ENCODE data around the gene ZFYVE28.

DNA sequence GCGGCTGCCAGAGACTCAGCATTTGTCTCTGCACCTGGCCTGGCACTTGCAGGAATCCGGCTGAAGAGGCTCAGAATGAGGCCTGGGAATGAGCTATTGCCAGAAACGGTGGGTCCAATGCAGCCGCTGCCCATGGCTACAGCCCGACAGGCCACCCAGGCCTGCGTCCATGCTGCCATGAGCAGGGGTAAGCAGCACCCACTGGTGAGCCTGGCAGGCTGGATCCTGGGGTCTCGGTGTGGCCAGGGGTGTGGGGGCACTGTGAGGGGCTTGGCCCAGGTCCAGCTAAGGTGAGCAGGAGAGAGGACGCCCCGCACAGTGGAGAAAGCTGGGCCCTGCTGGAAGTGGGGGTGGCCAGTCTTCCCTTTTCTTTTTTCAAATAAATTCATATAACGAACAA, 96.2 kb downstream of the ZFYVE28 start:
- TF ChIP-seq, protein P1, sequence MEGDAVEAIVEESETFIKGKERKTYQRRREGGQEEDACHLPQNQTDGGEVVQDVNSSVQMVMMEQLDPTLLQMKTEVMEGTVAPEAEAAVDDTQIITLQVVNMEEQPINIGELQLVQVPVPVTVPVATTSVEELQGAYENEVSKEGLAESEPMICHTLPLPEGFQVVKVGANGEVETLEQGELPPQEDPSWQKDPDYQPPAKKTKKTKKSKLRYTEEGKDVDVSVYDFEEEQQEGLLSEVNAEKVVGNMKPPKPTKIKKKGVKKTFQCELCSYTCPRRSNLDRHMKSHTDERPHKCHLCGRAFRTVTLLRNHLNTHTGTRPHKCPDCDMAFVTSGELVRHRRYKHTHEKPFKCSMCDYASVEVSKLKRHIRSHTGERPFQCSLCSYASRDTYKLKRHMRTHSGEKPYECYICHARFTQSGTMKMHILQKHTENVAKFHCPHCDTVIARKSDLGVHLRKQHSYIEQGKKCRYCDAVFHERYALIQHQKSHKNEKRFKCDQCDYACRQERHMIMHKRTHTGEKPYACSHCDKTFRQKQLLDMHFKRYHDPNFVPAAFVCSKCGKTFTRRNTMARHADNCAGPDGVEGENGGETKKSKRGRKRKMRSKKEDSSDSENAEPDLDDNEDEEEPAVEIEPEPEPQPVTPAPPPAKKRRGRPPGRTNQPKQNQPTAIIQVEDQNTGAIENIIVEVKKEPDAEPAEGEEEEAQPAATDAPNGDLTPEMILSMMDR (IDR thresholded peaks at IDR 0.05), result no peak
- TF ChIP-seq POLR2A (IDR thresholded peaks at IDR 0.05), result no peak
